ENCODE results near the gene FGFBP2. TPM values are rescaled to one million over a fixed set of nuclear protein-coding genes. Genes with fewer than 3 reads are reported as not detected.

The FGFBP2 gene
- total RNA-seq, 1 donor from 2014 or later, result not detected

DNA sequence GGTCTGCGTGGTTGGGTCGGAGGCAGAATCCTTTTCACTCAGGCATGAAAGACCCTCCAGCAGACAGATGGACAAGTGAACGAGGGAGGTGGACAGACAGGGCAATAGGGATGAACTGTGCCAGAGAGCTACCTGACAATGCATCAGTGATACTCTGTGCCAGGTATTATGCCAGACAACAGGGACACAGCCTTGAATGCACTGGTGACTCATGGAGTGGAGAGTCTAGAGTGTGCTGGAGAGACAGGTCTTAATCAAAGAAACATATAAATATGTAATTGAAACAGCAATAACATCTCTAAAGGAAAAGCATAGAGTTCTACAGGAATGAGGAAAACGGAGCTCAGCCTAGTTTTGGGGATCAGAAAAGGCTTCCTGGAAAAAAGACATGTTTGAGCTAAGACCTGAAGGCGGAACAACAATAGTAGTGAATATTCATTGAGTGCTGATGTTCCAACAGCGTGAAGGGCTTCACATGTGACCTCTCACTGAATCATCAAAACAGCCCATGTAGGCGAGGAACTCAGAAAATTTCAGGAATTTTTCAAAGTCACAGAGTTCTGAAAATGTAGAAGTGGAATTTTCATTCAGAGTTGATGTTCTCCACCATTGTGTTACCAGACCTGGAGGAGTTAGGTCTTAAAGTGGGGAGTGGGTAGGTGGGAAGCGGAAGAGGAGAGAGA is 20.0 kb upstream of the FGFBP2 start:
- TF ChIP-seq, protein P1, sequence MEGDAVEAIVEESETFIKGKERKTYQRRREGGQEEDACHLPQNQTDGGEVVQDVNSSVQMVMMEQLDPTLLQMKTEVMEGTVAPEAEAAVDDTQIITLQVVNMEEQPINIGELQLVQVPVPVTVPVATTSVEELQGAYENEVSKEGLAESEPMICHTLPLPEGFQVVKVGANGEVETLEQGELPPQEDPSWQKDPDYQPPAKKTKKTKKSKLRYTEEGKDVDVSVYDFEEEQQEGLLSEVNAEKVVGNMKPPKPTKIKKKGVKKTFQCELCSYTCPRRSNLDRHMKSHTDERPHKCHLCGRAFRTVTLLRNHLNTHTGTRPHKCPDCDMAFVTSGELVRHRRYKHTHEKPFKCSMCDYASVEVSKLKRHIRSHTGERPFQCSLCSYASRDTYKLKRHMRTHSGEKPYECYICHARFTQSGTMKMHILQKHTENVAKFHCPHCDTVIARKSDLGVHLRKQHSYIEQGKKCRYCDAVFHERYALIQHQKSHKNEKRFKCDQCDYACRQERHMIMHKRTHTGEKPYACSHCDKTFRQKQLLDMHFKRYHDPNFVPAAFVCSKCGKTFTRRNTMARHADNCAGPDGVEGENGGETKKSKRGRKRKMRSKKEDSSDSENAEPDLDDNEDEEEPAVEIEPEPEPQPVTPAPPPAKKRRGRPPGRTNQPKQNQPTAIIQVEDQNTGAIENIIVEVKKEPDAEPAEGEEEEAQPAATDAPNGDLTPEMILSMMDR (conservative IDR thresholded peaks at IDR 0.05), result no peak
- H3K4me3 Mint-ChIP-seq, result no peak overlapping the region
- H3K27me3 Mint-ChIP-seq, result no peaks in the 10 kb centered on the region
- no peaks in the 10 kb centered on the region for H3K4me1 Mint-ChIP-seq (ENCODE audit: unreplicated experiment)
- no peak overlapping the region for H3K27ac Mint-ChIP-seq
- DNase-seq (ENCODE audit: extremely low spot score, unreplicated experiment), result no peak
- H3K36me3 Mint-ChIP-seq, result peaks cover 4% of the 10 kb centered on the region
- no peaks in the 10 kb centered on the region for H3K9me3 Mint-ChIP-seq

DNA sequence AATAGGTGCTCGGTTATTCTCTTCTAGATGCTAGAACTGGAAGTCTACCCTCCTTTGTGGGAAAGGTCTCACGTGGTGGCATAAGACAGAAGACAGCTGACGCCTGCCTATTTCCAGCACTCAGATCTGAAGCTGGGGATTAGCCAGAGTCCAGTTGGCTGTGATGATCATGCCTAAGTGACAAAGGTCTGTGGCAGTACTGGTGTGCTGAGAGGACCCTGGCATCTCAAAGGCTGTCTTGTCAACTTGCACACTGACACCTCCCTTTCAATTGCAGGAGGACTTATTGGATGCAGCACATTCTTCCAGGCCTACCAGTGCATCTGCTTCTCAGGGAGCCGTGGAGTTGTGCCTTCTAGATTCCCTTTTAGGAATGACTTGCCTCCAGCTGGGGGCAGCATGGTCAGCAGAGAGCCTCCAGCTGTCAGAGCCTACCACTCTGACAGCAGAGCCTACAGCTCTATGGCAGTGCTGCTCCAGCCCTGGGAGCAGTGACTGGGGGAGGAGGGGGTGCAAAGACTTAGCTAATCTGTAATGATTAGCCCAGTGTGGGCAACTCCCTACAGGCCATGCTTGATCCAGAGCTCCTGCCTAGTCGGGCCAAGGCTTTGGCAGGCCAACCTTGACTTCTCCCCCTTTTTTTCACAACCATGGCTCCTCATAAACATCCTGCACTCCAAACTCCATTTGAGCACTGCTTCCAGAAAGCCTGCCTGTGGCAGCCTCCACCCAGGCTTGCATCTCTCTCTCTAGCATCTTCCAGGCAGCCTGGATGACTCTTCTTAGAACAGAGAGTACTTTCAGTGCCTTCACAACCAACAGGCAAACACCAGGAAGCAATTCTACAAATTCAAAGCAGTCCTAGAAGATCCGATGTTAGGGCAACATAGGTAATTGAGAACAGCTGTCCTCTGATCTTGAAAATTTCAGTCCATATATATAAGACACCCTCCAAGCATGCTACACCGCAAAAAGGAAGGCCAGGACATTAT is 13.8 kb upstream of the FGFBP2 start:
- H3K36me3 Mint-ChIP-seq, result peaks cover 7% of the 10 kb centered on the region
- H3K4me1 Mint-ChIP-seq (ENCODE audit: unreplicated experiment), result peaks cover 6% of the 10 kb centered on the region
- H3K27ac Mint-ChIP-seq, result no peak overlapping the region
- no peaks in the 10 kb centered on the region for H3K9me3 Mint-ChIP-seq
- no peak for DNase-seq (ENCODE audit: extremely low spot score, unreplicated experiment)
- H3K4me3 Mint-ChIP-seq, result no peak overlapping the region
- no peaks in the 10 kb centered on the region for H3K27me3 Mint-ChIP-seq
- TF ChIP-seq, protein P1 (conservative IDR thresholded peaks at IDR 0.05), result no peak

DNA sequence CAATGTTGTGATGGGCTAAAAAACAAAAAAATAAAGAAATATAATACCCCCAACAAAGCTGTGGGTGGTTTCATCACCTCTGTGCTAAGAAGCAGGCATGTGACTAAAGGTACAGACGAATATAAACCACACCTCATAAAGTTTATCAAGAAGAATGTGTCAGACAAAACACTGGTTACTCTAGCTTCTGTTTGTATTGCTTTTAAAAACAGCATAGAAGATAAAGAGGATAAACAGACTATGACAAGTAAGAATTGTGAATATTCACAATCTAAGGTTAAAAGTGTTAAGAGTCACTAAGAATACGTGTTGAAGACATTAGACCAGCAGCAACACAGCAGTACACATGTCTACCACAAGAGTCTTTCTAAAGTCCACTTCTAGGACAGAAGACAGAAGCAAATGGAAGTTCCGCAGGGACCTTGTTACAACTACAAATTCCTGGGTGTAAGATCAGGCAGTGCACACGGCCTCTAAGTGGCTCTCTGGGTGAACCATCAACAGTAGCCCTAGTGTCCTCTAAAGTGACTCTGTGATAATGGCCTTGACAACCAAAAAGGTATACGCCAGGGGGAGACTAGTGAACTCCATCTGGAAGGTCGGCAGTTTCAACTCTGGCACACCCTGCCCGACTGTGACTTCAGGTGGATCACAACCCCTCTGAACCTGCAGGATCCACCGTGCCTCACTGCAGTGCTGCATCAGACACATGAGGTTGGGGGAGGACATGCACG is 8.3 kb upstream of the FGFBP2 start:
- Mint-ChIP-seq H3K4me3 (no peak overlapping the region), H3K9me3 (peaks cover 8% of the 10 kb centered on the region), H3K27ac (no peak overlapping the region), H3K4me1 (ENCODE audit: unreplicated experiment) (no peaks in the 10 kb centered on the region), H3K36me3 (peaks cover 14% of the 10 kb centered on the region), H3K27me3 (no peaks in the 10 kb centered on the region)
- no peak for DNase-seq (ENCODE audit: extremely low spot score, unreplicated experiment)
- TF ChIP-seq, protein P1 (conservative IDR thresholded peaks at IDR 0.05), result no peak

DNA sequence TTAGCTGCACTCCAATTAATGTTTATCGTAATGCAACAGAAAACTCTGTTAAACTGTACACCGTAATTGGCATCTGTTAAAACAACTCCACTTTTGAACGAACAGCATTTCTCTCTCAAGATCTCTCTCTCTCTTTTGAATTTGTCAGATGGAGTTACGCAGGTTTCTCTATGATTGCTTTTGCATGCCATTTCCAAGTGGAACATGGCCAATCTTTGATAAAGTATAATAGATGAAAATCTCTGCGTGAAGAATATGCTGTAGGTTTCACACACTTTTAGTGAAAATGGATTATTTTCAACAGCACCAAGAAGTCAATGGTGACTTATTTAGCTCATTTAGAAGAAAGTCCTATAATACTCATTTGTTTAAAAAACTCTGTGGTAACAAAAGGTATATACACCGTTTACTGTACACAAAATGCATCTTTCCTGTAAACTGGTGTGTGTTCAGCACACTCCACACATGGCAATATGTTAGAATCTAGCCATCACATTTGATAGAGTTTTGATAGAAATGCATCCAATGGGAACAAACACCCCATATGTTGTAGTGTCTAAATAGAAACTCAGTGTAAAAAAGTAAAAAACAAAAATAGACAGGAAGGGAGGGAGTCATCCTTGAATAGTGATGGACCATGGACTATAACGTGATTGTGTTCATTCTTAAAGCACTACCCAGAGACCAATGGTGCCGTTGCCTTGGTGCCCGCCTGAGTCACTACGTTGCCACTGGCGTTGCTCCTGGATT is 5.8 kb upstream of the FGFBP2 start:
- H3K9me3 Mint-ChIP-seq, result peaks cover 11% of the 10 kb centered on the region

More for the DNA sequence above, 5.8 kb upstream of the FGFBP2 start:
- Mint-ChIP-seq H3K27ac (no peak overlapping the region), H3K27me3 (no peaks in the 10 kb centered on the region), H3K4me1 (ENCODE audit: unreplicated experiment) (no peaks in the 10 kb centered on the region), H3K4me3 (no peak overlapping the region), H3K36me3 (peaks cover 12% of the 10 kb centered on the region)
- TF ChIP-seq, protein P1 (conservative IDR thresholded peaks at IDR 0.05), result no peak
- no peak for DNase-seq (ENCODE audit: extremely low spot score, unreplicated experiment)
